Measurements from ENCODE around the gene BMP8B. TPM values are rescaled to one million over a fixed set of nuclear protein-coding genes. Genes with fewer than 3 reads are reported as not detected.
A peak's percentile ranks its signal among the peaks of the same experiment; 100 is the strongest.

Gene BMP8B
- polyA plus RNA-seq, 2 of the 4 experiments (the other 2 are of a cell fraction) = 2.5 to 3.1 TPM

DNA sequence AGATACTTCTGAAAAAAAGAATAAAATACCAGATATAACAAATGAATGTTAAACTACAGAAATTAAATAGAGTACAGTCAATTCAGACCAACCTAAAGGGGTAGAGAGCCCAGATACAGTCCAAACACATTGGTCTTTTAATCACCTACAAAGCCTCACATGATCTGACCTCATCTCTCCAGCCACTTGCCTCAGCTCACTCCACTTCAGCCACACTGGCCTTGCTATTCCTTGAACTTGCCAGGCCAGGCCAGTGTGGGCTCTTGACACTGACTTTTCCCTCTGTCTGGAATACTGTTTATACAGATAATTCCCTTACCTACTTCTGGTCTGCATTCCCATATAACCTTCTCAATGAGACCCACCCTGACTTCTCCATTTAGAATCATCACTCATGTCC is 67.0 kb downstream of the BMP8B start:
- FAIRE-seq (no peak), DNase-seq (ENCODE audit: low read depth in 1 of 2, low spot score in 1 of 2) (no peak), ATAC-seq (no peak)
- TF ChIP-seq, protein P1, sequence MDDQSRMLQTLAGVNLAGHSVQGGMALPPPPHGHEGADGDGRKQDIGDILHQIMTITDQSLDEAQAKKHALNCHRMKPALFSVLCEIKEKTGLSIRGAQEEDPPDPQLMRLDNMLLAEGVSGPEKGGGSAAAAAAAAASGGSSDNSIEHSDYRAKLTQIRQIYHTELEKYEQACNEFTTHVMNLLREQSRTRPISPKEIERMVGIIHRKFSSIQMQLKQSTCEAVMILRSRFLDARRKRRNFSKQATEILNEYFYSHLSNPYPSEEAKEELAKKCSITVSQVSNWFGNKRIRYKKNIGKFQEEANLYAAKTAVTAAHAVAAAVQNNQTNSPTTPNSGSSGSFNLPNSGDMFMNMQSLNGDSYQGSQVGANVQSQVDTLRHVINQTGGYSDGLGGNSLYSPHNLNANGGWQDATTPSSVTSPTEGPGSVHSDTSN (IDR thresholded peaks at IDR 0.05) = no peak
- TF ChIP-seq EHMT2 (IDR thresholded peaks at IDR 0.05; ENCODE audit: low read depth) (no peak), NFE2L2 (conservative IDR thresholded peaks at IDR 0.05; ENCODE audit: low read length) (no peak), MAFK (IDR thresholded peaks at IDR 0.05; ENCODE audit: partially characterized antibody) (no peak)
- TF ChIP-seq, protein P2, sequence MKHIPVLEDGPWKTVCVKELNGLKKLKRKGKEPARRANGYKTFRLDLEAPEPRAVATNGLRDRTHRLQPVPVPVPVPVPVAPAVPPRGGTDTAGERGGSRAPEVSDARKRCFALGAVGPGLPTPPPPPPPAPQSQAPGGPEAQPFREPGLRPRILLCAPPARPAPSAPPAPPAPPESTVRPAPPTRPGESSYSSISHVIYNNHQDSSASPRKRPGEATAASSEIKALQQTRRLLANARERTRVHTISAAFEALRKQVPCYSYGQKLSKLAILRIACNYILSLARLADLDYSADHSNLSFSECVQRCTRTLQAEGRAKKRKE (CRISPR knock-in tag; IDR thresholded peaks at IDR 0.05; ENCODE audit: low read depth) = no peak
- no peaks in the 10 kb centered on the region for H3K4me1 ChIP-seq
- H3K9me3 ChIP-seq = no peaks in the 10 kb centered on the region
- no peak overlapping the region for H3K27ac ChIP-seq
- ChIA-PET CTCF (interaction anchor here (1.4 kb wide), 1 partner anchor 116 kb away, joined by 6 read pairs; no protein-coding TSS in a partner anchor), POLR2A (no interaction called here)
- H3K4me2 ChIP-seq = no peak overlapping the region
- H3K4me3 ChIP-seq = no peak overlapping the region

DNA sequence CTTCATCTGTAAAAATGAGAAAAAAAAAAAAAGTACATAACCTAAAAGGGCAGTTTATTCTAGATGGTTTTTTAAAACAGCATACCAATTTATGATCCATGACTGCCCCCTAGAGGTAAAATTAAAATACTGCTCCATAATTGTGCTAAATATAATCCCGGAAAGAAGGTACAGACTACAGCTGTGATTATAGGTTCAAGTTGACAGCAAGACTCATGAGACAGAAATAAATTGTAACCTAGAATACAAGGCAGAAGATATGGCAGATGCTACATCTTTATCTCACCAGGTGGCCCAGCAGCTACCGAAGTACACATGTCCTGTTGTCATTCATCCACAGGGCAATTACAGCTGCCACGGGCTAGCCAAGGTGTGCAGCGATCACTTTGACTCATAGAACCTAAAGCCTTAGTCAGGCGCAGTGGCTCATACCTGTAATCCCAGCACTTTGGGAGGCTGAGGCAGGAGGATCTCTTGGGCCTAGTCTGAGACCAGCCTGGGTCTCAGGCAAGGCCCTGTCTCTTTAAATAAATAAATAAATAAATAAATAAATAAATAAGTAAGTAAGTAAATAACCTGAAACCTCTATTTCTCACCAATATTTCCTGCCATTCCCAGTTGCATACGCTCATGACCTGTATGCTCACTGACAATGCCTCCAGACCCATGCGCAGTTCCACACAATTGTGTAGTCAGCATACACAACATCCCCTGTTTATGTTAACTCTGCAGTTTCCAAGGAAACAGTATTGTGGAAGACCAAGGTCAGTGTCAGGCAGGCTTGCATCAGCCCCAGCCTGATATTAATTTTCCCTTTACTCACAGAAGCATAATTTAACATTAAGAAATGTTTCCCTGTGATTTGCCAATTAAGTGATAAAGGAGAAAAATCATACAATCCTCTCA is 68.3 kb downstream of the BMP8B start:
- TF ChIP-seq CBX8 (IDR thresholded peaks at IDR 0.05) = no peak
- TF ChIP-seq CEBPB (IDR thresholded peaks at IDR 0.05) = no peak
- no peak for TF ChIP-seq FOSL2 (IDR thresholded peaks at IDR 0.05)
- no peak for TF ChIP-seq FOSL2 (CRISPR knock-in tag; IDR thresholded peaks at IDR 0.05)
- peak; percentile 75 to 78 for TF ChIP-seq RAD21 (conservative IDR thresholded peaks at IDR 0.05 in 1 of 2, IDR thresholded peaks at IDR 0.05 in 1 of 2)
- no peak for TF ChIP-seq HEYL (CRISPR knock-in tag; IDR thresholded peaks at IDR 0.05)
- peak; percentile 57 for TF ChIP-seq SMC3 (IDR thresholded peaks at IDR 0.05)
- TF ChIP-seq RFX5 (IDR thresholded peaks at IDR 0.05) = no peak
- TF ChIP-seq EP300 (IDR thresholded peaks at IDR 0.05) = no peak
- peak; percentile 42 for TF ChIP-seq ZC3H11A (IDR thresholded peaks at IDR 0.05)
- no peak for TF ChIP-seq JUNB (IDR thresholded peaks at IDR 0.05)
- TF ChIP-seq, protein P3, sequence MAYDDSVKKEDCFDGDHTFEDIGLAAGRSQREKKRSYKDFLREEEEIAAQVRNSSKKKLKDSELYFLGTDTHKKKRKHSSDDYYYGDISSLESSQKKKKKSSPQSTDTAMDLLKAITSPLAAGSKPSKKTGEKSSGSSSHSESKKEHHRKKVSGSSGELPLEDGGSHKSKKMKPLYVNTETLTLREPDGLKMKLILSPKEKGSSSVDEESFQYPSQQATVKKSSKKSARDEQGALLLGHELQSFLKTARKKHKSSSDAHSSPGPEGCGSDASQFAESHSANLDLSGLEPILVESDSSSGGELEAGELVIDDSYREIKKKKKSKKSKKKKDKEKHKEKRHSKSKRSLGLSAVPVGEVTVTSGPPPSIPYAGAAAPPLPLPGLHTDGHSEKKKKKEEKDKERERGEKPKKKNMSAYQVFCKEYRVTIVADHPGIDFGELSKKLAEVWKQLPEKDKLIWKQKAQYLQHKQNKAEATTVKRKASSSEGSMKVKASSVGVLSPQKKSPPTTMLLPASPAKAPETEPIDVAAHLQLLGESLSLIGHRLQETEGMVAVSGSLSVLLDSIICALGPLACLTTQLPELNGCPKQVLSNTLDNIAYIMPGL (CRISPR knock-in tag; IDR thresholded peaks at IDR 0.05; ENCODE audit: borderline replicate concordance) = no peak
- TF ChIP-seq ZSCAN20 (CRISPR knock-in tag; IDR thresholded peaks at IDR 0.05) = no peak
- no peak for TF ChIP-seq ZFP36 (IDR thresholded peaks at IDR 0.05; ENCODE audit: borderline replicate concordance, partially characterized antibody)
- TF ChIP-seq, protein P4, sequence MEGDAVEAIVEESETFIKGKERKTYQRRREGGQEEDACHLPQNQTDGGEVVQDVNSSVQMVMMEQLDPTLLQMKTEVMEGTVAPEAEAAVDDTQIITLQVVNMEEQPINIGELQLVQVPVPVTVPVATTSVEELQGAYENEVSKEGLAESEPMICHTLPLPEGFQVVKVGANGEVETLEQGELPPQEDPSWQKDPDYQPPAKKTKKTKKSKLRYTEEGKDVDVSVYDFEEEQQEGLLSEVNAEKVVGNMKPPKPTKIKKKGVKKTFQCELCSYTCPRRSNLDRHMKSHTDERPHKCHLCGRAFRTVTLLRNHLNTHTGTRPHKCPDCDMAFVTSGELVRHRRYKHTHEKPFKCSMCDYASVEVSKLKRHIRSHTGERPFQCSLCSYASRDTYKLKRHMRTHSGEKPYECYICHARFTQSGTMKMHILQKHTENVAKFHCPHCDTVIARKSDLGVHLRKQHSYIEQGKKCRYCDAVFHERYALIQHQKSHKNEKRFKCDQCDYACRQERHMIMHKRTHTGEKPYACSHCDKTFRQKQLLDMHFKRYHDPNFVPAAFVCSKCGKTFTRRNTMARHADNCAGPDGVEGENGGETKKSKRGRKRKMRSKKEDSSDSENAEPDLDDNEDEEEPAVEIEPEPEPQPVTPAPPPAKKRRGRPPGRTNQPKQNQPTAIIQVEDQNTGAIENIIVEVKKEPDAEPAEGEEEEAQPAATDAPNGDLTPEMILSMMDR (IDR thresholded peaks at IDR 0.05) = peak; percentile 67
- no peak for TF ChIP-seq EHF (CRISPR knock-in tag; IDR thresholded peaks at IDR 0.05)
- no peak for TF ChIP-seq NPAS2 (CRISPR knock-in tag; IDR thresholded peaks at IDR 0.05; ENCODE audit: borderline replicate concordance)
- TF ChIP-seq FOSB (CRISPR knock-in tag; IDR thresholded peaks at IDR 0.05) = no peak
- TF ChIP-seq, protein P5, sequence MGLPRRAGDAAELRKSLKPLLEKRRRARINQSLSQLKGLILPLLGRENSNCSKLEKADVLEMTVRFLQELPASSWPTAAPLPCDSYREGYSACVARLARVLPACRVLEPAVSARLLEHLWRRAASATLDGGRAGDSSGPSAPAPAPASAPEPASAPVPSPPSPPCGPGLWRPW (IDR thresholded peaks at IDR 0.05) = no peak
- peak; percentile 11 for TF ChIP-seq MAFK (IDR thresholded peaks at IDR 0.05; ENCODE audit: partially characterized antibody)
- no peak for TF ChIP-seq TP53 (CRISPR knock-in tag; IDR thresholded peaks at IDR 0.05)
- TF ChIP-seq SREBF2 (IDR thresholded peaks at IDR 0.05) = no peak
- TF ChIP-seq GATA3 (IDR thresholded peaks at IDR 0.05; ENCODE audit: borderline replicate concordance) = no peak
- no peak for TF ChIP-seq CHD4 (IDR thresholded peaks at IDR 0.05; ENCODE audit: borderline replicate concordance)
- TF ChIP-seq, protein P6, sequence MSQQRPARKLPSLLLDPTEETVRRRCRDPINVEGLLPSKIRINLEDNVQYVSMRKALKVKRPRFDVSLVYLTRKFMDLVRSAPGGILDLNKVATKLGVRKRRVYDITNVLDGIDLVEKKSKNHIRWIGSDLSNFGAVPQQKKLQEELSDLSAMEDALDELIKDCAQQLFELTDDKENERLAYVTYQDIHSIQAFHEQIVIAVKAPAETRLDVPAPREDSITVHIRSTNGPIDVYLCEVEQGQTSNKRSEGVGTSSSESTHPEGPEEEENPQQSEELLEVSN (IDR thresholded peaks at IDR 0.05; ENCODE audit: borderline replicate concordance, low read depth) = no peak

More for the DNA sequence above, 68.3 kb downstream of the BMP8B start:
- H3K27ac ChIP-seq = no peak overlapping the region
- H3K4me1 ChIP-seq = no peaks in the 10 kb centered on the region
- DNase-seq (ENCODE audit: low read depth in 1 of 2, low spot score in 1 of 2) (peak in 1 of 2 experiments; percentile 56), FAIRE-seq (no peak), ATAC-seq (peak; percentile 69 to 71)
- H3K9me3 ChIP-seq = no peaks in the 10 kb centered on the region
- no peak overlapping the region for H3K4me3 ChIP-seq
- WGBS (ENCODE audit: missing lambda C conversion rate) = 38% methylated on average over 7 of the region's 7 CpGs
- no peak overlapping the region for H3K4me2 ChIP-seq
- POLR2A ChIA-PET = interaction anchor here (0.9 kb wide), 1 partner anchor 144 kb away, joined by 9 read pairs; the partner anchor contains the start of gene PABPC4
- CTCF ChIA-PET = interaction anchor here (0.6 to 1.7 kb wide), 23 partner anchors 8 to 622 kb away, joined by 3 to 9 read pairs (median 3); partner anchors contain the start of gene PPIE
